Natural killer cell treated with Interleukin-12 subunit alpha and Interleukin-12 subunit beta and Interleukin-15 and Interleukin-18, amount 100 ng/mL, for 72 hours (primary cell): Measurements from ENCODE around the gene HABP2. TPM values are rescaled to one million over a fixed set of nuclear protein-coding genes. Genes with fewer than 3 reads are reported as not detected.
A peak's percentile ranks its signal among the peaks of the same experiment; 100 is the strongest.

Experiments used
- ATAC-seq, 2 donors: fragments of 150-1000 bp; cut with Tn5 transposase in 1 of 2; sonication (Bioruptor Pico), chemical (Tn5 transposase) in 1 of 2; 2 replicates each; pipeline ENCODE4 v1.10.0; 2021
- DNase-seq: peaks from one replicate; pipeline ENCODE4 v3.0.0; 2022; ENCODE audit warnings: low spot score
- H3K27ac Mint-ChIP-seq, 2 donors: 1 replicate in 1 of 2; 2 replicates in 1 of 2; pipeline ENCODE4 v1.8.0; 2022; ENCODE audit warnings: mixed read lengths in 2 of 2, mild to moderate bottlenecking in 1 of 2, moderate library complexity in 1 of 2
- H3K27me3 Mint-ChIP-seq, 2 donors: 1 replicate in 1 of 2; 2 replicates in 1 of 2; pipeline ENCODE4 v1.8.0; 2022; ENCODE audit warnings: mixed read lengths in 2 of 2
- H3K36me3 Mint-ChIP-seq: one replicate; pipeline ENCODE4 v1.8.0; 2022; ENCODE audit warnings: mixed read lengths
- H3K4me1 Mint-ChIP-seq, 2 donors: 1 replicate in 1 of 2; 2 replicates in 1 of 2; pipeline ENCODE4 v1.8.0; 2022; ENCODE audit warnings: low read depth in 2 of 2, mixed read lengths in 2 of 2, mild to moderate bottlenecking in 1 of 2
- H3K4me3 Mint-ChIP-seq: one replicate; pipeline ENCODE4 v1.8.0; 2022; ENCODE audit warnings: mixed read lengths
- H3K9me3 Mint-ChIP-seq: 2 replicates; pipeline ENCODE4 v1.8.0; 2022; ENCODE audit warnings: mixed read lengths
- total RNA-seq, 2 donors: library from RNA; stranded (reverse); gene quantifications; one replicate each; pipeline ENCODE4 v1.2.3, GENCODE V29; 2022

Gene HABP2
- total RNA-seq, 2 donors from 2014 or later = not detected

- Mint-ChIP-seq H3K27ac (no peak overlapping the region), H3K4me1 (no peaks in the 10 kb centered on the region), H3K4me3 (no peak overlapping the region), H3K9me3 (no peaks in the 10 kb centered on the region), H3K27me3 (peaks cover 0 to 8% of the 10 kb centered on the region in 2 donors), H3K36me3 (no peaks in the 10 kb centered on the region)
- no peak for DNase-seq
- no peak for ATAC-seq
These were observed 24.0 kb downstream of the HABP2 start for GRCh38 chr10:113576852-113577251.

- Mint-ChIP-seq H3K4me1 (no peaks in the 10 kb centered on the region), H3K36me3 (no peaks in the 10 kb centered on the region), H3K27ac (no peak overlapping the region), H3K4me3 (no peak overlapping the region), H3K27me3 (peaks cover 10 to 11% of the 10 kb centered on the region in 2 donors), H3K9me3 (no peaks in the 10 kb centered on the region)
- no peak for ATAC-seq
- no peak for DNase-seq
These were observed 25.9 kb downstream of the HABP2 start for GRCh38 chr10:113578773-113579172.

GRCh38 chr10:113581092-113581491 lies 28.2 kb downstream of the HABP2 start:
- Mint-ChIP-seq H3K9me3 (no peaks in the 10 kb centered on the region), H3K4me1 (no peaks in the 10 kb centered on the region), H3K27me3 (peaks cover 14 to 17% of the 10 kb centered on the region in 2 donors), H3K36me3 (no peaks in the 10 kb centered on the region), H3K27ac (no peak overlapping the region), H3K4me3 (no peak overlapping the region)
- DNase-seq (no peak), ATAC-seq (no peak)

GRCh38 chr10:113583571-113583970 lies 30.7 kb downstream of the HABP2 start:
- no peak for ATAC-seq
- Mint-ChIP-seq H3K4me3 (no peak overlapping the region), H3K36me3 (no peaks in the 10 kb centered on the region), H3K27me3 (peaks cover 14 to 17% of the 10 kb centered on the region in 2 donors), H3K4me1 (no peaks in the 10 kb centered on the region), H3K9me3 (no peaks in the 10 kb centered on the region), H3K27ac (no peak overlapping the region)
- no peak for DNase-seq

- Mint-ChIP-seq H3K4me1 (no peaks in the 10 kb centered on the region), H3K36me3 (no peaks in the 10 kb centered on the region), H3K27me3 (peaks cover 12 to 17% of the 10 kb centered on the region in 2 donors), H3K9me3 (no peaks in the 10 kb centered on the region), H3K27ac (no peak overlapping the region), H3K4me3 (no peak overlapping the region)
- no peak for DNase-seq
- no peak for ATAC-seq
These were observed 33.1 kb downstream of the HABP2 start for GRCh38 chr10:113585949-113586348.

GRCh38 chr10:113589201-113589770 lies 36.4 kb downstream of the HABP2 start:
- Mint-ChIP-seq H3K9me3 (no peaks in the 10 kb centered on the region), H3K36me3 (no peaks in the 10 kb centered on the region), H3K27ac (no peak overlapping the region), H3K4me3 (no peak overlapping the region), H3K27me3 (peaks cover 2 to 12% of the 10 kb centered on the region in 2 donors), H3K4me1 (no peaks in the 10 kb centered on the region)
- ATAC-seq = no peak
- no peak for DNase-seq

- Mint-ChIP-seq H3K27me3 (peaks cover 0 to 8% of the 10 kb centered on the region in 2 donors), H3K4me1 (no peaks in the 10 kb centered on the region), H3K4me3 (no peak overlapping the region), H3K27ac (no peak overlapping the region), H3K36me3 (no peaks in the 10 kb centered on the region), H3K9me3 (no peaks in the 10 kb centered on the region)
- ATAC-seq = no peak
- DNase-seq = peak; percentile 38
These were observed 37.7 kb downstream of the HABP2 start for GRCh38 chr10:113590581-113590980.

GRCh38 chr10:113592380-113592779 lies 39.5 kb downstream of the HABP2 start:
- Mint-ChIP-seq H3K27me3 (peaks cover 2 to 8% of the 10 kb centered on the region in 2 donors), H3K4me3 (no peak overlapping the region), H3K4me1 (no peaks in the 10 kb centered on the region), H3K27ac (no peak overlapping the region), H3K36me3 (no peaks in the 10 kb centered on the region), H3K9me3 (no peaks in the 10 kb centered on the region)
- no peak for DNase-seq
- ATAC-seq = no peak

GRCh38 chr10:113594652-113595051 lies 41.8 kb downstream of the HABP2 start:
- Mint-ChIP-seq H3K9me3 (no peaks in the 10 kb centered on the region), H3K27me3 (peaks cover 5 to 13% of the 10 kb centered on the region in 2 donors), H3K27ac (no peak overlapping the region), H3K4me3 (no peak overlapping the region), H3K36me3 (no peaks in the 10 kb centered on the region), H3K4me1 (no peaks in the 10 kb centered on the region)
- DNase-seq = no peak
- ATAC-seq = no peak

- ATAC-seq = peak in 1 of 2 donors; percentile 56
- H3K9me3 Mint-ChIP-seq = no peaks in the 10 kb centered on the region
These were observed 47.7 kb downstream of the HABP2 start for GRCh38 chr10:113600569-113600968.

GRCh38 chr10:113603057-113603777 lies 50.4 kb downstream of the HABP2 start:
- no peaks in the 10 kb centered on the region for H3K4me1 Mint-ChIP-seq
- DNase-seq = no peak
- H3K4me3 Mint-ChIP-seq = no peak overlapping the region
- no peak overlapping the region for H3K27ac Mint-ChIP-seq
- no peak for ATAC-seq
- H3K36me3 Mint-ChIP-seq = no peaks in the 10 kb centered on the region
- no peaks in the 10 kb centered on the region for H3K9me3 Mint-ChIP-seq
- H3K27me3 Mint-ChIP-seq = peaks cover 3 to 29% of the 10 kb centered on the region in 2 donors

More at GRCh38 chr10:113600569-113600968, 47.7 kb downstream of the HABP2 start:
- Mint-ChIP-seq H3K27me3 (peaks cover 8 to 23% of the 10 kb centered on the region in 2 donors), H3K4me3 (no peak overlapping the region), H3K36me3 (no peaks in the 10 kb centered on the region), H3K27ac (no peak overlapping the region), H3K4me1 (no peaks in the 10 kb centered on the region)
- DNase-seq = peak; percentile 12

- no peak for DNase-seq
- peak in 1 of 2 donors; percentile 26 for ATAC-seq
- Mint-ChIP-seq H3K4me1 (no peaks in the 10 kb centered on the region), H3K4me3 (no peak overlapping the region), H3K9me3 (no peaks in the 10 kb centered on the region), H3K27ac (no peak overlapping the region), H3K36me3 (no peaks in the 10 kb centered on the region), H3K27me3 (peaks cover 3 to 32% of the 10 kb centered on the region in 2 donors)
These were observed 51.7 kb downstream of the HABP2 start for GRCh38 chr10:113604572-113604971.

- no peaks in the 10 kb centered on the region for H3K36me3 Mint-ChIP-seq
- no peaks in the 10 kb centered on the region for H3K4me1 Mint-ChIP-seq
- H3K9me3 Mint-ChIP-seq = no peaks in the 10 kb centered on the region
- no peak overlapping the region for H3K4me3 Mint-ChIP-seq
- DNase-seq (no peak), ATAC-seq (no peak)
- no peak overlapping the region for H3K27ac Mint-ChIP-seq
- peaks cover 3 to 32% of the 10 kb centered on the region in 2 donors for H3K27me3 Mint-ChIP-seq
These were observed 52.6 kb downstream of the HABP2 start for GRCh38 chr10:113605268-113605978.

GRCh38 chr10:113609704-113610108 lies 56.9 kb downstream of the HABP2 start:
- no peaks in the 10 kb centered on the region for H3K9me3 Mint-ChIP-seq
- ATAC-seq = no peak
- H3K4me3 Mint-ChIP-seq = no peak overlapping the region
- H3K27me3 Mint-ChIP-seq = peaks cover 17 to 46% of the 10 kb centered on the region in 2 donors
- no peaks in the 10 kb centered on the region for H3K36me3 Mint-ChIP-seq
- no peak for DNase-seq
- no peak overlapping the region for H3K27ac Mint-ChIP-seq
- no peaks in the 10 kb centered on the region for H3K4me1 Mint-ChIP-seq
